Measurements from ENCODE around the gene UBE2V1.

DNA sequence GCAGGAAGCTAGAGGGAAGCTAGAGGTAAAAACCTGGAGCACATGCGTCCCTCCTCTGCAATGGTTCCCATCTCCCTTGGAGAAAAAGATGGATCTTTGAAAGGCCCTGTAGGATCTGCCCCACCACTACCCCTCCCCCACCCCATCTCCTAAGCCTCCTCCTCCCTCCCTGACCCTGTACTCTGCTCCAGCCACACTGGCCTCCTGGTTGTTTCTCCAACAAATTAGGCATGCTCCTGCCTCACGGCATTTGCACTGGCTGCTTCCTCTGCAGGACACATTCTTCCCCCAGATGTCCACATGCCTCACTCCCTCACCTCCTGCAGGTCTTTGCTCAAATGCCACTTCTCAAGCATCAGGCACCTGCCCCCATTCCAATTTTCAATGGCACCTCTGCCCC lies 45.5 kb downstream of the UBE2V1 start:
- TF ChIP-seq, protein P1, sequence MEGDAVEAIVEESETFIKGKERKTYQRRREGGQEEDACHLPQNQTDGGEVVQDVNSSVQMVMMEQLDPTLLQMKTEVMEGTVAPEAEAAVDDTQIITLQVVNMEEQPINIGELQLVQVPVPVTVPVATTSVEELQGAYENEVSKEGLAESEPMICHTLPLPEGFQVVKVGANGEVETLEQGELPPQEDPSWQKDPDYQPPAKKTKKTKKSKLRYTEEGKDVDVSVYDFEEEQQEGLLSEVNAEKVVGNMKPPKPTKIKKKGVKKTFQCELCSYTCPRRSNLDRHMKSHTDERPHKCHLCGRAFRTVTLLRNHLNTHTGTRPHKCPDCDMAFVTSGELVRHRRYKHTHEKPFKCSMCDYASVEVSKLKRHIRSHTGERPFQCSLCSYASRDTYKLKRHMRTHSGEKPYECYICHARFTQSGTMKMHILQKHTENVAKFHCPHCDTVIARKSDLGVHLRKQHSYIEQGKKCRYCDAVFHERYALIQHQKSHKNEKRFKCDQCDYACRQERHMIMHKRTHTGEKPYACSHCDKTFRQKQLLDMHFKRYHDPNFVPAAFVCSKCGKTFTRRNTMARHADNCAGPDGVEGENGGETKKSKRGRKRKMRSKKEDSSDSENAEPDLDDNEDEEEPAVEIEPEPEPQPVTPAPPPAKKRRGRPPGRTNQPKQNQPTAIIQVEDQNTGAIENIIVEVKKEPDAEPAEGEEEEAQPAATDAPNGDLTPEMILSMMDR (IDR thresholded peaks at IDR 0.05) = no peak
- no peak for TF ChIP-seq POLR2A (IDR thresholded peaks at IDR 0.05)
- TF ChIP-seq EP300 (IDR thresholded peaks at IDR 0.05) = no peak
